ENCODE results near the gene PLIN5. TPM values are rescaled to one million over a fixed set of nuclear protein-coding genes. Genes with fewer than 3 reads are reported as not detected.
A peak's percentile ranks its signal among the peaks of the same experiment; 100 is the strongest.

The PLIN5 gene
- total RNA-seq, 1 experiment from 2014 or later, result 8.1 TPM

- H3K4me1 ChIP-seq (ENCODE audit: control insufficient read depth in 1 of 2, insufficient read depth in 2 of 2, low read length in 2 of 2), result peaks cover 55 to 80% of the 10 kb centered on the region in 2 experiments
- peak overlapping the region; percentile 74 for H3K4me2 ChIP-seq (ENCODE audit: low read length)
- no peaks in the 10 kb centered on the region for H3K27me3 ChIP-seq (ENCODE audit: insufficient read depth, low read length)
- no peak for DNase-seq (ENCODE audit: low read depth, low spot score)
- RAD21 ChIA-PET (ENCODE audit: low non-redundant PET in 1 of 2, low total read pairs in 2 of 2, uncharacterized antibody in 2 of 2, unreplicated experiment in 2 of 2), result no interaction called here
- H3K9me3 ChIP-seq (ENCODE audit: control insufficient read depth in 1 of 2, insufficient read depth in 1 of 2, low read depth in 1 of 2, low read length in 2 of 2), result no peaks in the 10 kb centered on the region
- no peak overlapping the region for H2AFZ ChIP-seq (ENCODE audit: low read depth, low read length, poor library complexity, severe bottlenecking)
- CTCF ChIA-PET, result interaction anchor here (1.1 to 1.6 kb wide), 2 partner anchors 11 to 46 kb away, joined by 3 to 4 read pairs; no protein-coding TSS in a partner anchor
- POLR2A ChIA-PET, result no interaction called here
- ATAC-seq, result no peak
- TF ChIP-seq MAX (IDR thresholded peaks at IDR 0.05) (0 out of 2 replicates have a peak, but pooled peaks have one; percentile 19), ELF1 (IDR thresholded peaks at IDR 0.05; ENCODE audit: borderline replicate concordance, low read depth) (no peak), TCF7L2 (IDR thresholded peaks at IDR 0.05; ENCODE audit: borderline replicate concordance, extremely low read depth, insufficient read depth, insufficient read length) (no peak), CBX3 (IDR thresholded peaks at IDR 0.05; ENCODE audit: low read depth) (peak; percentile 63; the same call in 1 of the 2 replicates)
- H3K36me3 ChIP-seq (ENCODE audit: control insufficient read depth in 1 of 2, insufficient read depth in 2 of 2, low read length in 2 of 2), result no peaks in the 10 kb centered on the region
- H3K9me2 ChIP-seq (ENCODE audit: insufficient read depth), result no peaks in the 10 kb centered on the region
- H3K79me2 ChIP-seq (ENCODE audit: insufficient read depth, low read length), result peaks cover 34% of the 10 kb centered on the region
- H3K9ac ChIP-seq (ENCODE audit: low read length), result no peak overlapping the region
- no peak overlapping the region for H3K4me3 ChIP-seq (replicated peaks in 1 of 2; ENCODE audit: low read depth in 1 of 2, low read length in 2 of 2)
- intact Hi-C loops (cut with micrococcal nuclease), result loop anchor here (5.0 to 10.0 kb wide), 2 partner anchors 54 to 226 kb away; no protein-coding TSS in a partner anchor
- no TSS peak for BruUV-seq (replicated peaks)
- no peaks in the 10 kb centered on the region for H4K20me1 ChIP-seq (ENCODE audit: insufficient read depth)
- peak overlapping the region; percentile 22; the same call in 1 of the 2 replicates for H3K27ac ChIP-seq (ENCODE audit: low read depth, low read length)
Measured at GRCh38 chr19:4578552-4579248, 43.7 kb upstream of the PLIN5 start.

- no peaks in the 10 kb centered on the region for H3K27me3 ChIP-seq (ENCODE audit: insufficient read depth, low read length)
Measured at GRCh38 chr19:4577020-4577782, 42.2 kb upstream of the PLIN5 start.

More at GRCh38 chr19:4577020-4577782, 42.2 kb upstream of the PLIN5 start:
- ChIA-PET CTCF (interaction anchor here (0.6 to 4.2 kb wide), 10 partner anchors 10 to 310 kb away, joined by 3 to 26 read pairs (median 4); partner anchors contain the start of genes HDGFL2 and PLIN5), POLR2A (interaction anchor here (1.0 to 1.8 kb wide), 2 partner anchors 42 to 60 kb away, joined by 4 to 5 read pairs; partner anchors contain the start of gene PLIN5), RAD21 (ENCODE audit: low non-redundant PET in 1 of 2, low total read pairs in 2 of 2, uncharacterized antibody in 2 of 2, unreplicated experiment in 2 of 2) (interaction anchor here in 1 of 2 experiments (0.6 to 1.3 kb wide), 3 partner anchors 47 to 290 kb away, joined by 3 to 4 read pairs (median 3); partner anchors contain the start of gene PLIN3)
- ATAC-seq (peak; percentile 39), DNase-seq (ENCODE audit: low read depth, low spot score) (no peak)
- Histone ChIP-seq H3K9me2 (ENCODE audit: insufficient read depth) (no peaks in the 10 kb centered on the region), H3K36me3 (ENCODE audit: control insufficient read depth in 1 of 2, insufficient read depth in 2 of 2, low read length in 2 of 2) (no peaks in the 10 kb centered on the region), H3K4me1 (ENCODE audit: control insufficient read depth in 1 of 2, insufficient read depth in 2 of 2, low read length in 2 of 2) (peaks cover 55 to 67% of the 10 kb centered on the region in 2 experiments), H3K9me3 (ENCODE audit: control insufficient read depth in 1 of 2, insufficient read depth in 1 of 2, low read depth in 1 of 2, low read length in 2 of 2) (no peaks in the 10 kb centered on the region), H3K27ac (ENCODE audit: low read depth, low read length) (peak overlapping the region; percentile 81), H3K79me2 (ENCODE audit: insufficient read depth, low read length) (peaks cover 43% of the 10 kb centered on the region), H3K4me3 (replicated peaks in 1 of 2; ENCODE audit: low read depth in 1 of 2, low read length in 2 of 2) (no peak overlapping the region), H3K9ac (ENCODE audit: low read length) (no peak overlapping the region), H2AFZ (ENCODE audit: low read depth, low read length, poor library complexity, severe bottlenecking) (no peak overlapping the region), H3K4me2 (ENCODE audit: low read length) (peak overlapping the region; percentile 10; the same call in 1 of the 2 replicates), H4K20me1 (ENCODE audit: insufficient read depth) (no peaks in the 10 kb centered on the region)
- no TSS peak for BruUV-seq (replicated peaks)
- intact Hi-C loops (cut with micrococcal nuclease), result loop anchor here (5.0 to 10.0 kb wide), 2 partner anchors 55 to 228 kb away; no protein-coding TSS in a partner anchor
- TF ChIP-seq ZNF274 (IDR thresholded peaks at IDR 0.05; ENCODE audit: low read depth, low read length) (no peak), SP1 (IDR thresholded peaks at IDR 0.05; ENCODE audit: low read depth) (0 out of 2 replicates have a peak, but pooled peaks have one; percentile 26)

Measured in HCT116 (cell line).